Measurements from ENCODE around the gene VENTX. TPM values are rescaled to one million over a fixed set of nuclear protein-coding genes. Genes with fewer than 3 reads are reported as not detected.

VENTX gene
- total and polyA plus RNA-seq, 10 of the 15 experiments (the other 5 are each of a cell fraction or from before 2014, with no cell fraction given): 0.05 TPM; not detected in 9

- no peak for TF ChIP-seq MTA3 (IDR thresholded peaks at IDR 0.05; ENCODE audit: borderline replicate concordance, low read length)
- TF ChIP-seq ZNF274 (IDR thresholded peaks at IDR 0.05; ENCODE audit: insufficient read depth, insufficient read length): no peak
- no peak for TF ChIP-seq MEF2B (IDR thresholded peaks at IDR 0.05; ENCODE audit: partially characterized antibody, poor library complexity, severe bottlenecking)
These were observed 12.5 kb downstream of the VENTX start (continued) for GRCh38 chr10:133249975-133250754.

- ATAC-seq (no peak), DNase-seq (ENCODE audit: low read depth, low spot score) (no peak), FAIRE-seq (no peak)
- H3K4me3 ChIP-seq: no peak overlapping the region
- no peaks in the 10 kb centered on the region for H4K20me1 ChIP-seq (ENCODE audit: control insufficient read depth, insufficient read depth)
- H3K27ac ChIP-seq (ENCODE audit: control insufficient read depth, insufficient read depth): no peak overlapping the region
- WGBS (ENCODE audit: insufficient coverage, insufficient replicate concordance, low lambda C conversion rate, missing lambda C conversion rate): 31% methylated on average over 27 of the region's 28 CpGs
- TF ChIP-seq ZNF592 (IDR thresholded peaks at IDR 0.05) (no peak), MYB (IDR thresholded peaks at IDR 0.05; ENCODE audit: borderline replicate concordance, low read depth, low read length) (no peak), ZSCAN29 (IDR thresholded peaks at IDR 0.05) (no peak), ASH2L (IDR thresholded peaks at IDR 0.05; ENCODE audit: borderline replicate concordance, low read depth) (no peak), ZNF274 (IDR thresholded peaks at IDR 0.05; ENCODE audit: insufficient read depth, insufficient read length) (no peak), BRCA1 (IDR thresholded peaks at IDR 0.05; ENCODE audit: low read depth, low read length) (no peak), TCF7 (IDR thresholded peaks at IDR 0.05; ENCODE audit: borderline replicate concordance) (no peak), PBX3 (IDR thresholded peaks at IDR 0.05; ENCODE audit: insufficient replicate concordance, low read depth, low read length) (no peak), WRNIP1 (IDR thresholded peaks at IDR 0.05; ENCODE audit: borderline replicate concordance, low read depth, low read length) (no peak), LARP7 (IDR thresholded peaks at IDR 0.05) (no peak)
- SMC1A ChIA-PET (ENCODE audit: uncharacterized antibody, unreplicated experiment): no interaction called here
- CTCF ChIA-PET: no interaction called here
- H3K79me2 ChIP-seq (ENCODE audit: control insufficient read depth, insufficient read depth, low read length): no peaks in the 10 kb centered on the region
- H3K36me3 ChIP-seq (ENCODE audit: control insufficient read depth in 2 of 2, insufficient read depth in 2 of 2, low read length in 1 of 2): no peaks in the 10 kb centered on the region
- no peaks in the 10 kb centered on the region for H3K4me1 ChIP-seq (ENCODE audit: control insufficient read depth, insufficient read depth, low read length)
- H2AFZ ChIP-seq (ENCODE audit: control insufficient read depth, low read depth, low read length): no peak overlapping the region
- H3K4me2 ChIP-seq (ENCODE audit: control insufficient read depth, insufficient read depth): no peak overlapping the region
- no TSS peak for BruUV-seq (replicated peaks)
- in situ Hi-C loops (cut with MboI) (no loop called here), intact Hi-C loops (cut with micrococcal nuclease; ENCODE audit: unreplicated experiment) (no loop called here)
- POLR2A ChIA-PET: no interaction called here
- H3K9me3 ChIP-seq (replicated peaks; ENCODE audit: control insufficient read depth, insufficient read depth, low read length): no peaks in the 10 kb centered on the region
- H3K27me3 ChIP-seq (replicated peaks in 1 of 2; ENCODE audit: control insufficient read depth in 2 of 2, insufficient read depth in 2 of 2, low read length in 1 of 2): no peaks in the 10 kb centered on the region
- H3K9ac ChIP-seq (ENCODE audit: control insufficient read depth, insufficient read depth, low read length): no peak overlapping the region
- RAD21 ChIA-PET (ENCODE audit: unreplicated experiment): no interaction called here
These were observed 13.9 kb downstream of the VENTX start for GRCh38 chr10:133251388-133252222.
